Spleen (tissue), 7 donors: ENCODE results near the gene NSF.

Experiments
- CTCF ChIP-seq, 11 experiments: fragments of 200-600 bp in 7 of 11; fragments of 450-650 bp in 4 of 11; sonication (generic) in 4 of 11; IDR thresholded peaks in 8 of 11; conservative IDR thresholded peaks in 3 of 11; 1 replicate in 7 of 11; 2 replicates in 4 of 11; pipeline versions ENCODE4 v1.4.0 to v1.8.0; 2016 to 2021; ENCODE audit warnings: antibody characterized with exemption in 11 of 11, inconsistent platforms in 4 of 11, mild to moderate bottlenecking in 1 of 11
- POLR2AphosphoS5 ChIP-seq, 3 donors: sonication (generic); formaldehyde crosslinking; IDR thresholded peaks; one replicate each; pipeline ENCODE4 v1.5.1; 2017; ENCODE audit warnings: antibody characterized with exemption in 3 of 3
- donor health status: DM: no; HTN: no; CAD: no; lungs with moderate emphysema.
- donor health status: DM: no; HTN: no; CAD: no.
- donor health status: DM: no; HTN: no; CAD: no.

- peak in 10 of 11 experiments; percentile 6 to 64 (median 48) for TF ChIP-seq CTCF (IDR thresholded peaks at IDR 0.05 in 8 of 11, conservative IDR thresholded peaks at IDR 0.05 in 3 of 11)
- TF ChIP-seq POLR2AphosphoS5 (IDR thresholded peaks at IDR 0.05) = no peak
Observed at GRCh38 chr17:46782250-46782953, 191.9 kb downstream of the NSF start.
